Measurements from ENCODE around the gene GRIN2C. TPM values are rescaled to one million over a fixed set of nuclear protein-coding genes. Genes with fewer than 3 reads are reported as not detected.
A peak's percentile ranks its signal among the peaks of the same experiment; 100 is the strongest.

The GRIN2C gene
- total and polyA plus RNA-seq, 9 of the 15 experiments (the other 6 are each of a cell fraction or from before 2014, with no cell fraction given): under 0.01 to 0.33 (median 0.10) TPM; not detected in 2

GRCh38 chr17:74868251-74868907 is 8.7 kb upstream of the GRIN2C start (continued):
- TF ChIP-seq ZNF609 (CRISPR knock-in tag; IDR thresholded peaks at IDR 0.05; ENCODE audit: borderline replicate concordance) (no peak), ZSCAN32 (CRISPR knock-in tag; IDR thresholded peaks at IDR 0.05) (no peak), TAF15 (IDR thresholded peaks at IDR 0.05; ENCODE audit: low read depth, low read length) (no peak), DPF2 (IDR thresholded peaks at IDR 0.05) (peak; percentile 97), ZFPM2 (CRISPR knock-in tag; IDR thresholded peaks at IDR 0.05) (no peak), FOXA3 (CRISPR knock-in tag; conservative IDR thresholded peaks at IDR 0.05 in 1 of 2, IDR thresholded peaks at IDR 0.05 in 1 of 2) (no peak), BCOR (IDR thresholded peaks at IDR 0.05) (peak; percentile 60), MLLT1 (IDR thresholded peaks at IDR 0.05) (peak in 1 of 2 experiments; percentile 77; a peak in 2 of 4 replicates), TSC22D4 (tag; IDR thresholded peaks at IDR 0.05) (no peak), DIDO1 (tag; IDR thresholded peaks at IDR 0.05; ENCODE audit: low read depth) (no peak), ZNF143 (CRISPR knock-in tag; IDR thresholded peaks at IDR 0.05) (no peak), AFF4 (CRISPR knock-in tag; IDR thresholded peaks at IDR 0.05) (no peak), PTBP1 (IDR thresholded peaks at IDR 0.05; ENCODE audit: low read depth, low read length) (no peak), ZHX1 (conservative IDR thresholded peaks at IDR 0.05; ENCODE audit: low read length) (no peak), ELF4 (CRISPR knock-in tag; IDR thresholded peaks at IDR 0.05) (peak; percentile 78), EP400 (IDR thresholded peaks at IDR 0.05) (peak; percentile 78)

Measured in K562 (cell line).